B cell (primary cell): Measurements from ENCODE around the gene TEP1. TPM values are rescaled to one million over a fixed set of nuclear protein-coding genes. Genes with fewer than 3 reads are reported as not detected.

Experiments used
- ATAC-seq: fragments of 200-7000 bp; cut with Tn5 transposase; one replicate; pipeline ENCODE4 v1.10.0; 2021; ENCODE audit warnings: low read depth, mild to moderate bottlenecking, moderate number of reproducible peaks, moderate library complexity
- CTCF ChIA-PET: fragments of 350-600 bp; sonication (Branson Sonifier 250); formaldehyde crosslinking; loops from one replicate; lab custom pipeline; 2021; ENCODE audit warnings: antibody characterized with exemption, inconsistent platforms; lab: Charles Lee
- POLR2A ChIA-PET: fragments of 350-600 bp; sonication (Branson Sonifier 250); formaldehyde crosslinking; loops from one replicate; lab custom pipeline; 2021; ENCODE audit warnings: antibody characterized with exemption; lab: Charles Lee
- DNase-seq: peaks from one replicate; pipeline ENCODE4 v3.0.0; 2013
- H2AFZ ChIP-seq: 2 replicates; pipeline ENCODE4 v1.6.1; 2012; ENCODE audit warnings: mild to moderate bottlenecking, low read depth, low read length; ENCODE audit not compliant: insufficient read depth, poor library complexity, severe bottlenecking
- H3K27ac ChIP-seq, 2 donors: 1 replicate in 1 of 2; 2 replicates in 1 of 2; pipeline ENCODE4 v1.5.1; 2012 to 2013; ENCODE audit warnings: low read length in 2 of 2, mild to moderate bottlenecking in 2 of 2, moderate library complexity in 1 of 2
- H3K27me3 ChIP-seq, 4 experiments: fragments of 200-600 bp in 1 of 4; sonication (generic) in 1 of 4; replicated peaks in 1 of 4; 1 replicate in 2 of 4; 2 replicates in 2 of 4; pipeline versions ENCODE4 v1.6.1 to v1.7.0; 2013 to 2016; ENCODE audit warnings: low read length in 3 of 4, mild to moderate bottlenecking in 2 of 4, mixed read lengths in 1 of 4, moderate library complexity in 1 of 4; ENCODE audit not compliant: insufficient read depth in 4 of 4, control insufficient read depth in 3 of 4; ENCODE audit errors: control extremely low read depth in 1 of 4
- H3K36me3 ChIP-seq, 2 experiments: replicated peaks in 1 of 2; 1 replicate in 1 of 2; 2 replicates in 1 of 2; pipeline versions ENCODE4 v1.6.1 to v1.7.1; 2013; ENCODE audit warnings: low read length in 1 of 2; ENCODE audit not compliant: insufficient read depth in 2 of 2, control insufficient read depth in 1 of 2; ENCODE audit errors: control extremely low read depth in 1 of 2, extremely low read depth in 1 of 2
- H3K4me1 ChIP-seq, 2 donors: fragments of 200-600 bp in 1 of 2; sonication (generic) in 1 of 2; 1 replicate in 1 of 2; 2 replicates in 1 of 2; pipeline versions ENCODE4 v1.5.1 to v1.6.1; 2013 to 2017; ENCODE audit warnings: low read length in 2 of 2; ENCODE audit not compliant: control insufficient read depth in 2 of 2, insufficient read depth in 2 of 2
- H3K4me2 ChIP-seq: replicated peaks from 2 replicates; pipeline ENCODE3; 2012; ENCODE audit warnings: mild to moderate bottlenecking, low read depth, low read length; ENCODE audit not compliant: poor library complexity, severe bottlenecking
- H3K4me3 ChIP-seq, 5 experiments: fragments of 200-600 bp in 1 of 5; sonication (generic) in 1 of 5; 1 replicate in 3 of 5; 2 replicates in 2 of 5; pipeline versions ENCODE4 v1.5.1 to v1.7.0; 2011 to 2016; ENCODE audit warnings: low read length in 4 of 5, mild to moderate bottlenecking in 4 of 5, low read depth in 2 of 5, control low read depth in 1 of 5, moderate library complexity in 1 of 5; ENCODE audit not compliant: insufficient read depth in 1 of 5; ENCODE audit errors: control extremely low read depth in 1 of 5, extremely low read depth in 1 of 5
- H3K79me2 ChIP-seq: fragments of 200-600 bp; sonication (generic); one replicate; pipeline ENCODE4 v1.6.0; 2016; ENCODE audit warnings: low read length; ENCODE audit not compliant: control insufficient read depth, insufficient read depth
- H3K9ac ChIP-seq: fragments of 200-600 bp; sonication (generic); 2 replicates; pipeline ENCODE4 v1.6.1; 2017; ENCODE audit warnings: mild to moderate bottlenecking, low read length, moderate library complexity
- H3K9me3 ChIP-seq, 3 donors: one replicate each; pipeline versions ENCODE4 v1.6.1 to v1.7.1; 2013; ENCODE audit warnings: low read length in 2 of 3; ENCODE audit not compliant: control insufficient read depth in 2 of 3, insufficient read depth in 1 of 3; ENCODE audit errors: control extremely low read depth in 1 of 3
- H4K20me1 ChIP-seq: 2 replicates; pipeline ENCODE4 v1.6.0; 2012; ENCODE audit warnings: mild to moderate bottlenecking, low read length; ENCODE audit not compliant: insufficient read depth, control insufficient read depth, poor library complexity, severe bottlenecking
- H3K27ac Mint-ChIP-seq: one replicate; pipeline ENCODE4 v1.8.0; 2021; ENCODE audit warnings: mixed read lengths
- H3K27me3 Mint-ChIP-seq: one replicate; pipeline ENCODE4 v1.8.0; 2021; ENCODE audit warnings: mixed read lengths
- H3K4me1 Mint-ChIP-seq: one replicate; pipeline ENCODE4 v1.8.0; 2021; ENCODE audit warnings: mixed read lengths
- H3K4me3 Mint-ChIP-seq: one replicate; pipeline ENCODE4 v1.8.0; 2021; ENCODE audit warnings: mixed read lengths
- H3K9me3 Mint-ChIP-seq: one replicate; pipeline ENCODE4 v1.8.0; 2022; ENCODE audit warnings: mixed read lengths; ENCODE audit not compliant: insufficient read depth
- EZH2 ChIP-seq: IDR thresholded peaks from 2 replicates; pipeline ENCODE4 v1.6.1; 2012; ENCODE audit warnings: borderline replicate concordance, low read depth, mild to moderate bottlenecking, moderate library complexity, low read length; ENCODE audit not compliant: insufficient read depth, poor library complexity, severe bottlenecking
- WGBS: methylation state at CpG from one replicate; pipeline ENCODE4 v1.1.5; 2013; ENCODE audit warnings: missing lambda C conversion rate; ENCODE audit not compliant: insufficient coverage; 5-methylcytosine and 5-hydroxymethylcytosine counted together
- intact Hi-C: fragments of 100-400 bp; cut with micrococcal nuclease; formaldehyde crosslinking; loops from one replicate; pipeline ENCODE4 v1.10.0; 2022
- polyA plus RNA-seq: library from polyadenylated mRNA; depleted of rRNA; stranded (reverse); fragments of >200 nt; gene quantifications from 2 replicates; pipeline ENCODE4 v1.2.3, GENCODE V29; 2012
- total RNA-seq, 2 donors: library from RNA; stranded (reverse); fragments of 120-200 nt in 1 of 2; gene quantifications; 1 replicate in 1 of 2; 2 replicates in 1 of 2; pipeline versions ENCODE4 v1.2.3 to v1.2.4, GENCODE V29; 2013 to 2022
- TF ChIP-seq, protein P1 (sequence below): fragments of 200-600 bp; IDR thresholded peaks from one replicate; pipeline ENCODE4 v1.8.0; 2022; ENCODE audit warnings: antibody characterized with exemption, mild to moderate bottlenecking

Gene TEP1
- total and polyA plus RNA-seq, 2 donors (not counting 1 experiment from before 2014, with no cell fraction given), result 69.9 to 123 TPM

DNA sequence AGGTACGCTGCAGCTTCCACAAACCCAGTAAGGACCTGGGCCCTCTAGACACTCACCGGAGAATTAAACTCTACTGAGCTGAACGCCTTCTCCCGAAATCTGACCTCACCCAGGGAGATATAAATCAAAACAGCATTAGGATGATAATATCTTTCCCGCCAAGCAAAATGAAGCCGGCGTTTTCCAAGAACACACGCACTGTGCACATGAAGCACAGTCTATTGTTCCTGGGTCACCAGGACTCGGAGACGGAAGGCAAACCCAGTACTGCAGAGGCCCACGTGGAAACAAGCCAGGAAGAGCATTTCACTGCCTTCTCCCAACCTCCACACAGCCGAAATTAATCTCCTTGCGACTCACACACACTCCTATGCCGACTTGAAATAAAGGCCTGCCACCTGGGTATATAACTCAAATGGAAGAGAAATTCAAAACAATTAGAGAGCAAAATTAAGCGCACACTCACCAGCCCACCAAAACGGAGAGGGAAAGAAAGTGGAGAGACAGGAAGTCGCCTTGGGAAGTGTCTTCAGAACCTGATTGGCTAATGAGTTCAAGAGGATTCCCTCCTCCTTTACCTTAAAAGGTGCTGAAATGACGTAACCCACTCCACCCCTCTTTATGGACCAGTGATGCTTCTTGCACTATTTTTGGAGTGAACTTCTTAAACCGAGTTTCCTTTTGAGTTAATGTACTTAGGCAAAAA, 80.4 kb downstream of the TEP1 start, which contains the start of gene CCNB1IP1:
Gene CCNB1IP1 (minus strand): TSS at position 492 of the 706 bp plus-strand sequence. CDS start 16,756 bp downstream, outside the sequence.
- H3K9ac ChIP-seq, result peak within 1 kb of the TSS; percentile 80
- H3K79me2 ChIP-seq, result peaks cover 45% of the 10 kb centered on the region
- H3K27me3 ChIP-seq, result no peaks in the 10 kb centered on the region
- no peaks in the 10 kb centered on the region for H4K20me1 ChIP-seq
- peak within 1 kb of the TSS; percentile 99 for H3K4me3 Mint-ChIP-seq
- H3K4me1 ChIP-seq, result peaks cover 13 to 18% of the 10 kb centered on the region in 2 donors
- ATAC-seq, result peak; percentile 99
- peak within 1 kb of the TSS; percentile 93 for H3K27ac Mint-ChIP-seq
- H3K9me3 Mint-ChIP-seq, result no peaks in the 10 kb centered on the region
- DNase-seq, result peak; percentile 83
- H3K9me3 ChIP-seq, result no peaks in the 10 kb centered on the region
- peak within 1 kb of the TSS; percentile 54 to 78 for H3K27ac ChIP-seq
- peak within 1 kb of the TSS; percentile 72 for H3K4me2 ChIP-seq
- intact Hi-C loops, result loop anchor here (1.0 kb wide), 1 partner anchor 10 kb away; the partner anchor contains the start of gene PARP2
- peak within 1 kb of the TSS; percentile 73 for H2AFZ ChIP-seq
- ChIA-PET CTCF (interaction anchor here (0.6 to 10.4 kb wide), 5 partner anchors 10 to 281 kb away, joined by 4 to 215 read pairs (median 5); partner anchors contain the start of gene PARP2), POLR2A (interaction anchor here (0.6 to 2.8 kb wide), 3 partner anchors 9 to 318 kb away, joined by 4 to 19 read pairs (median 4); partner anchors contain the start of gene PARP2)
- H3K27me3 Mint-ChIP-seq, result no peaks in the 10 kb centered on the region
- H3K36me3 ChIP-seq, result peaks cover 2 to 5% of the 10 kb centered on the region in 2 experiments
- whole genome bisulfite sequencing, result 0% methylated on average over 11 of the region's 19 CpGs
- H3K4me1 Mint-ChIP-seq, result peaks cover 35% of the 10 kb centered on the region
- TF ChIP-seq, protein P1, sequence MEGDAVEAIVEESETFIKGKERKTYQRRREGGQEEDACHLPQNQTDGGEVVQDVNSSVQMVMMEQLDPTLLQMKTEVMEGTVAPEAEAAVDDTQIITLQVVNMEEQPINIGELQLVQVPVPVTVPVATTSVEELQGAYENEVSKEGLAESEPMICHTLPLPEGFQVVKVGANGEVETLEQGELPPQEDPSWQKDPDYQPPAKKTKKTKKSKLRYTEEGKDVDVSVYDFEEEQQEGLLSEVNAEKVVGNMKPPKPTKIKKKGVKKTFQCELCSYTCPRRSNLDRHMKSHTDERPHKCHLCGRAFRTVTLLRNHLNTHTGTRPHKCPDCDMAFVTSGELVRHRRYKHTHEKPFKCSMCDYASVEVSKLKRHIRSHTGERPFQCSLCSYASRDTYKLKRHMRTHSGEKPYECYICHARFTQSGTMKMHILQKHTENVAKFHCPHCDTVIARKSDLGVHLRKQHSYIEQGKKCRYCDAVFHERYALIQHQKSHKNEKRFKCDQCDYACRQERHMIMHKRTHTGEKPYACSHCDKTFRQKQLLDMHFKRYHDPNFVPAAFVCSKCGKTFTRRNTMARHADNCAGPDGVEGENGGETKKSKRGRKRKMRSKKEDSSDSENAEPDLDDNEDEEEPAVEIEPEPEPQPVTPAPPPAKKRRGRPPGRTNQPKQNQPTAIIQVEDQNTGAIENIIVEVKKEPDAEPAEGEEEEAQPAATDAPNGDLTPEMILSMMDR, result no peak
- no peak for TF ChIP-seq EZH2
- peak within 1 kb of the TSS; percentile 54 to 100 (median 93) for H3K4me3 ChIP-seq
